Hippocampal formation (tissue), 2 donors: ENCODE results near the gene REEP3.

Experiments
- DNase-seq, 2 donors: peaks; one replicate each; lab custom pipeline; 2025; lab: John Stamatoyannopoulos, UW

Gene REEP3

GRCh38 chr10:63588436-63589167 is 67.4 kb downstream of the REEP3 start:
- no peak for DNase-seq

GRCh38 chr10:63591600-63592379 is 70.6 kb downstream of the REEP3 start:
- DNase-seq: no peak

- no peak for DNase-seq
These were observed 72.4 kb downstream of the REEP3 start for GRCh38 chr10:63593576-63593975.

- no peak for DNase-seq
These were observed 73.9 kb downstream of the REEP3 start for GRCh38 chr10:63595072-63595471.

- no peak for DNase-seq
These were observed 75.7 kb downstream of the REEP3 start for GRCh38 chr10:63596924-63597323.

GRCh38 chr10:63600540-63600939 is 79.3 kb downstream of the REEP3 start:
- no peak for DNase-seq

- DNase-seq: no peak
These were observed 82.7 kb downstream of the REEP3 start for GRCh38 chr10:63603709-63604445.

GRCh38 chr10:63605197-63605967 is 84.2 kb downstream of the REEP3 start:
- peak; percentile 40 to 53 for DNase-seq

GRCh38 chr10:63608511-63608910 is 87.3 kb downstream of the REEP3 start:
- DNase-seq: no peak

- DNase-seq: no peak
These were observed 89.9 kb downstream of the REEP3 start for GRCh38 chr10:63611078-63611477.

- peak in 1 of 2 donors; percentile 12 for DNase-seq
These were observed 93.2 kb downstream of the REEP3 start for GRCh38 chr10:63614371-63614891.

GRCh38 chr10:63618552-63618951 is 97.4 kb downstream of the REEP3 start:
- no peak for DNase-seq

- DNase-seq: no peak
These were observed 98.2 kb downstream of the REEP3 start for GRCh38 chr10:63619426-63619825.

- DNase-seq: no peak
These were observed 100.9 kb downstream of the REEP3 start for GRCh38 chr10:63622097-63622496.

- DNase-seq: no peak
These were observed 103.5 kb downstream of the REEP3 start for GRCh38 chr10:63624701-63625100.

GRCh38 chr10:63627396-63627795 is 106.2 kb downstream of the REEP3 start:
- DNase-seq: no peak

GRCh38 chr10:63627881-63628296 is 106.7 kb downstream of the REEP3 start:
- DNase-seq: no peak

- peak; percentile 49 to 81 for DNase-seq
These were observed 107.5 kb downstream of the REEP3 start for GRCh38 chr10:63628526-63629362.

- peak; percentile 87 to 94 for DNase-seq
These were observed 108.3 kb downstream of the REEP3 start for GRCh38 chr10:63629363-63630084.
